Measurements from ENCODE around the gene MC1R. TPM values are rescaled to one million over a fixed set of nuclear protein-coding genes. Genes with fewer than 3 reads are reported as not detected.
"Not testable (repeated sequence)": the region's sequence is repeated elsewhere in the genome, so short reads cannot be mapped to it uniquely, and the experiment has no call there.

The MC1R gene
- total RNA-seq, 1 donor from 2014 or later, result 13.2 TPM

- Histone ChIP-seq H3K9me3 (no peaks in the 10 kb centered on the region), H3K4me1 (peaks cover 0 to 9% of the 10 kb centered on the region in 2 donors), H3K36me3 (peaks cover 16 to 21% of the 10 kb centered on the region in 2 donors), H3K27ac (peak overlapping the region; percentile 98 to 100), H3K27me3 (no peaks in the 10 kb centered on the region), H3K4me3 (peak overlapping the region; percentile 70 to 87)
- DNase-seq (ENCODE audit: low spot score in 2 of 2), result peak; percentile 74 to 97
- intact Hi-C loops (cut with DNase I), result loop anchor here (1.0 to 5.0 kb wide), 8 partner anchors 49 to 382 kb away; partner anchors contain the start of genes ANKRD11, CHMP1A, FANCA and SPATA2L
- no peak for TF ChIP-seq CTCF (IDR thresholded peaks at IDR 0.05)
Observed at GRCh38 chr16:89873972-89874689, 44.5 kb upstream of the MC1R start.

- intact Hi-C loops (cut with DNase I); H3K4me3 ChIP-seq; H3K4me1 ChIP-seq; H3K27me3 ChIP-seq; H3K27ac ChIP-seq; H3K9me3 ChIP-seq; DNase-seq (ENCODE audit: low spot score in 2 of 2): not testable (repeated sequence)
- peaks cover 58 to 65% of the 10 kb centered on the region in 2 donors for H3K36me3 ChIP-seq
Observed at GRCh38 chr16:89879123-89879522, 39.5 kb upstream of the MC1R start.

- no peak for DNase-seq (ENCODE audit: low spot score in 2 of 2)
- TF ChIP-seq CTCF (IDR thresholded peaks at IDR 0.05), result no peak
- no peak overlapping the region for H3K4me3 ChIP-seq
- H3K9me3 ChIP-seq, result no peaks in the 10 kb centered on the region
- H3K27me3 ChIP-seq, result no peaks in the 10 kb centered on the region
- intact Hi-C loops (cut with DNase I), result no loop called here
- no peak overlapping the region for H3K27ac ChIP-seq
- H3K36me3 ChIP-seq, result peaks cover 67 to 73% of the 10 kb centered on the region in 2 donors
- no peaks in the 10 kb centered on the region for H3K4me1 ChIP-seq
Observed at GRCh38 chr16:89880477-89881367, 37.9 kb upstream of the MC1R start.

GRCh38 chr16:89881368-89881730, 37.3 kb upstream of the MC1R start:
- DNase-seq (ENCODE audit: low spot score in 2 of 2), result no peak
- Histone ChIP-seq H3K27me3 (no peaks in the 10 kb centered on the region), H3K9me3 (no peaks in the 10 kb centered on the region), H3K27ac (no peak overlapping the region), H3K4me3 (no peak overlapping the region), H3K4me1 (no peaks in the 10 kb centered on the region), H3K36me3 (peaks cover 73 to 79% of the 10 kb centered on the region in 2 donors)
- no peak for TF ChIP-seq CTCF (IDR thresholded peaks at IDR 0.05)
- intact Hi-C loops (cut with DNase I), result no loop called here

- Histone ChIP-seq H3K9me3 (no peaks in the 10 kb centered on the region), H3K4me1 (no peaks in the 10 kb centered on the region), H3K27me3 (no peaks in the 10 kb centered on the region), H3K4me3 (no peak overlapping the region), H3K27ac (no peak overlapping the region), H3K36me3 (peaks cover 90 to 92% of the 10 kb centered on the region in 2 donors)
- intact Hi-C loops (cut with DNase I), result no loop called here
- no peak for DNase-seq (ENCODE audit: low spot score in 2 of 2)
- no peak for TF ChIP-seq CTCF (IDR thresholded peaks at IDR 0.05)
Observed at GRCh38 chr16:89883346-89884040, 35.2 kb upstream of the MC1R start.
